H1 (cell line): ENCODE data around the gene GNAT1. TPM values are rescaled to one million over a fixed set of nuclear protein-coding genes. Genes with fewer than 3 reads are reported as not detected.

Source experiments
- BCL11A ChIP-seq, 2 experiments: IDR thresholded peaks; one replicate each; pipeline ENCODE4 v1.6.1; 2011; ENCODE audit warnings: low read depth in 2 of 2, low read length in 2 of 2, mild to moderate bottlenecking in 2 of 2
- CBX5 ChIP-seq: fragments of 300-800, 300-1000 bp; sonication (generic); IDR thresholded peaks from 2 replicates; pipeline ENCODE4 v1.7.1; 2016; ENCODE audit warnings: antibody characterized with exemption, low read length, low read depth
- CTCF ChIP-seq, 3 experiments: IDR thresholded peaks; 1 replicate in 2 of 3; 2 replicates in 1 of 3; pipeline versions ENCODE4 v1.5.1 to v1.6.1; 2011; ENCODE audit warnings: low read length in 3 of 3, mild to moderate bottlenecking in 3 of 3, inconsistent platforms in 2 of 3, low read depth in 1 of 3, moderate library complexity in 1 of 3; ENCODE audit not compliant: insufficient read depth in 1 of 3; ENCODE audit errors: control extremely low read depth in 1 of 3
- POU5F1 ChIP-seq: IDR thresholded peaks from 2 replicates; pipeline ENCODE4 v1.6.1; 2011; ENCODE audit warnings: low read depth, mild to moderate bottlenecking, low read length, moderate library complexity
- polyA plus RNA-seq, 7 experiments: library from polyadenylated mRNA; depleted of rRNA in 3 of 7; stranded (reverse) in 5 of 7; unstranded in 2 of 7; fragments of >200 nt in 5 of 7; fragments of 200-250 nt in 2 of 7; gene quantifications; 1 replicate in 5 of 7; 2 replicates in 1 of 7; 4 replicates in 1 of 7; pipeline versions ENCODE4 v1.2.1 to v1.2.3, GENCODE V29; 2011 to 2013; ENCODE audit warnings: missing spikeins in 2 of 7, mixed read lengths in 2 of 7
- total RNA-seq: library from RNA; stranded (reverse); fragmentation: NEBNext Ultra II Directional; extraction: Animal tissue kit (Norgen Biotek cat#: 25700); gene quantifications from 2 replicates; pipeline ENCODE4 v1.2.1, GENCODE V29; 2021
- TF ChIP-seq, protein P1 (sequence below): IDR thresholded peaks from 2 replicates; pipeline ENCODE4 v1.6.1; 2012; ENCODE audit warnings: low read length, inconsistent platforms

Gene GNAT1
- total and polyA plus RNA-seq, 2 of the 8 experiments (the other 6 are each of a cell fraction or from before 2014, with no cell fraction given): 0.08 TPM; not detected in 1

DNA sequence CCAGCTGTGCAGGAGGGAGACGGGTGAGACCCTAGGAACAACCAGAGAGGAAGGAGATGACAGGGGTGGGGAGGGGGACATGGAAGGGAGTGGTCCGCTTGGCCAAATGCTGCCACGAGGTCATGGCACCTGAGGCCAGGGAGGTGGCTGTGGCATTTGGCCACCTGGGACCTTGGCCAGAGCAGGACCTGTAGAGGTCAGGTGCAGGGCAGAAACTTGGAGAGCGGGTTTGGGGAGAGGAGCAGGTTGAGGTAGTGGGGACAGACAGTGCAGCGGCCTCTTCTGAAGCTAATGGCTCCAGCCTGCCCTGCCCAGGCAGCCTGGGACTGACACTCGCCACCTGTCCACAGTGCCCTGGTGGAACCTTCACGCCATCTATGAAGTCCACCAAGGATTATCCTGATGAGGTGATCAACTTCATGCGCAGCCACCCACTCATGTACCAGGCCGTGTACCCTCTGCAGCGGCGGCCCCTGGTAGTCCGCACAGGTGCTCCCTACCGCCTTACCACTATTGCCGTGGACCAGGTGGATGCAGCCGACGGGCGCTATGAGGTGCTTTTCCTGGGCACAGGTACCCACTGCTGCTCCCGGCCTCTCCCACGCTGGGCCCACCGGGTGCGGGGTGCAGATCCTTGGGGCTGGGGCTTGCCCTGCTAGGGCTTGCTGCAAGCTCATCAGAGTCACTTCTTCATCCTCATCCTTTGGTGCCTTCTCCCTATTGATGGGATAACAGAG, 7.0 kb upstream of the GNAT1 start (continued):
- TF ChIP-seq CTCF (IDR thresholded peaks at IDR 0.05; ENCODE audit: control extremely low read depth in 1 of 3, insufficient read depth in 1 of 3, low read depth in 1 of 3, low read length in 3 of 3) (no peak), BCL11A (IDR thresholded peaks at IDR 0.05; ENCODE audit: low read depth in 2 of 2, low read length in 2 of 2) (no peak), CBX5 (no peak), POU5F1 (no peak)
- TF ChIP-seq, protein P1, sequence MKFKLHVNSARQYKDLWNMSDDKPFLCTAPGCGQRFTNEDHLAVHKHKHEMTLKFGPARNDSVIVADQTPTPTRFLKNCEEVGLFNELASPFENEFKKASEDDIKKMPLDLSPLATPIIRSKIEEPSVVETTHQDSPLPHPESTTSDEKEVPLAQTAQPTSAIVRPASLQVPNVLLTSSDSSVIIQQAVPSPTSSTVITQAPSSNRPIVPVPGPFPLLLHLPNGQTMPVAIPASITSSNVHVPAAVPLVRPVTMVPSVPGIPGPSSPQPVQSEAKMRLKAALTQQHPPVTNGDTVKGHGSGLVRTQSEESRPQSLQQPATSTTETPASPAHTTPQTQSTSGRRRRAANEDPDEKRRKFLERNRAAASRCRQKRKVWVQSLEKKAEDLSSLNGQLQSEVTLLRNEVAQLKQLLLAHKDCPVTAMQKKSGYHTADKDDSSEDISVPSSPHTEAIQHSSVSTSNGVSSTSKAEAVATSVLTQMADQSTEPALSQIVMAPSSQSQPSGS: no peak
- TF ChIP-seq, all 59 proteins: peak for 0
